Measurements from ENCODE around the gene HTRA3. TPM values are rescaled to one million over a fixed set of nuclear protein-coding genes. Genes with fewer than 3 reads are reported as not detected.

The HTRA3 gene
- total and polyA plus RNA-seq, 2 of the 4 experiments (the other 2 are of a cell fraction) = 1.3 to 9.5 TPM

DNA sequence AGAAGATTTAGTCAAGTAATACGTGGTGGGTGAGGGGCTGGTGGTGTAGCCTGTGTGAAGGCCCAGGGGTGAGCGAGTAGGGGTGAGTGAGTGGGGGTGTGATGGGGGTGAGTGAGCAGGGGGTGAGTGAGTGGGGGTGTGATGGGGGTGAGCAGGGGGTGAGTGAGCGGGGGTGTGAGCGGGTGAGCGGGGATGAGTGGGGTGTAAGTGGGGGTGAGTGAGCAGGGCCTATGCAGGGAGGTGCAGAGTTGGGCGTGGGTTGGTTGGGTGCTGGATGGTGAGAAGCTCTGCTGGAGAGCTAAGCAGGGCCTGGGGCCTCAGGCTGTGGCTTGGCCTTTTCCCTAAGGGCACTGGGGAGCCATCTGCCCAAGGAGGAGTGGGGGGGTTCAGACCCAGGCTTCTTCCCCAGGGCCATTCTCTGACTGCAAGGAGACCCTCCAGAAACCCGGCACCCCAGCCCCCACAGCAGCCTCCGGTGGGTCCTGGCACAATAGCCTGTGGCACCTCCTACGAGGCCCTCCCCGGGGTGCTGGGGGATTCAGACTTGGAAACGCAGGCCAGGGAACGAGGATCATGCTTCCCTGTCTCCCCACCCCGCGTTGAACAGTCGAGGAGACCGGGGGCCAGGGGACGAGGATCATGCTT, 40.1 kb upstream of the HTRA3 start:
- Histone ChIP-seq H3K4ac (ENCODE audit: low read depth, low read length) (no peak overlapping the region), H3K23ac (ENCODE audit: low read depth, low read length) (no peak overlapping the region), H3K4me3 (ENCODE audit: insufficient read depth, low read depth, low read length) (no peak overlapping the region), H4K8ac (ENCODE audit: low read depth in 2 of 2, low read length in 2 of 2) (no peak overlapping the region), H3K27ac (ENCODE audit: insufficient read depth, low read length) (no peak overlapping the region), H2BK120ac (ENCODE audit: low read depth, low read length) (peak overlapping the region; percentile 52; the same call in 1 of the 2 replicates), H3K9ac (ENCODE audit: low read depth, low read length) (no peak overlapping the region), H3K4me2 (ENCODE audit: low read depth, low read length) (no peak overlapping the region), H3K9me3 (ENCODE audit: control insufficient read depth, insufficient read depth, low read length) (no peaks in the 10 kb centered on the region), H3K36me3 (ENCODE audit: control insufficient read depth, insufficient read depth, low read length) (no peaks in the 10 kb centered on the region), H2AFZ (replicated peaks; ENCODE audit: low read length, poor library complexity) (no peak overlapping the region), H2BK20ac (ENCODE audit: low read depth, low read length) (no peak overlapping the region), H3K79me1 (ENCODE audit: low read depth in 1 of 2, low read length in 2 of 2) (no peaks in the 10 kb centered on the region), H2AK5ac (ENCODE audit: low read depth, low read length) (no peak overlapping the region), H3K4me1 (ENCODE audit: control insufficient read depth, insufficient read depth, low read length) (peaks cover 7% of the 10 kb centered on the region), H3K18ac (ENCODE audit: low read depth, low read length) (no peak overlapping the region), H4K5ac (ENCODE audit: low read depth, low read length) (no peak overlapping the region), H3K56ac (ENCODE audit: extremely low read depth, insufficient read depth, low read length) (no peak overlapping the region), H2BK15ac (ENCODE audit: low read depth, low read length) (no peak overlapping the region), H2BK5ac (ENCODE audit: low read depth, low read length, poor library complexity, severe bottlenecking) (no peak overlapping the region), H3K14ac (replicated peaks; ENCODE audit: low read depth, low read length) (no peak overlapping the region), H3K9me1 (ENCODE audit: insufficient read depth, low read length) (0 out of 2 replicates have a peak, but pooled peaks cover 6% of the 10 kb centered on the region), H4K91ac (ENCODE audit: insufficient read depth, low read depth, low read length) (no peak overlapping the region), H2AK9ac (replicated peaks; ENCODE audit: low read depth, low read length, poor library complexity) (no peak overlapping the region), H3K27me3 (ENCODE audit: control insufficient read depth, insufficient read depth, low read length) (peaks cover 3% of the 10 kb centered on the region; the same call in 1 of the 2 replicates), H4K20me1 (ENCODE audit: insufficient read depth, low read length) (no peaks in the 10 kb centered on the region; the same call in 1 of the 2 replicates)
- DNase-seq (no peak), ATAC-seq (ENCODE audit: low read depth) (no peak)
- POLR2A ChIA-PET (ENCODE audit: unreplicated experiment) = no interaction called here
- WGBS, 2 experiments (ENCODE audit: extremely low coverage in 2 of 2, insufficient read length in 1 of 2) = no CpG with 5 or more reads among the region's 17 CpGs
- CTCF ChIA-PET = interaction anchor here (2.8 kb wide), 1 partner anchor 53 kb away, joined by 6 read pairs; no protein-coding TSS in a partner anchor
- no peak for TF ChIP-seq RCOR1 (IDR thresholded peaks at IDR 0.05; ENCODE audit: insufficient replicate concordance, low read length)
- no peak for TF ChIP-seq RAD21 (IDR thresholded peaks at IDR 0.05; ENCODE audit: low read length)
- no peak for TF ChIP-seq RFX5 (IDR thresholded peaks at IDR 0.05; ENCODE audit: low read depth, low read length)
- no peak for TF ChIP-seq MAZ (IDR thresholded peaks at IDR 0.05; ENCODE audit: borderline replicate concordance, low read depth, low read length)
- TF ChIP-seq, protein P1, sequence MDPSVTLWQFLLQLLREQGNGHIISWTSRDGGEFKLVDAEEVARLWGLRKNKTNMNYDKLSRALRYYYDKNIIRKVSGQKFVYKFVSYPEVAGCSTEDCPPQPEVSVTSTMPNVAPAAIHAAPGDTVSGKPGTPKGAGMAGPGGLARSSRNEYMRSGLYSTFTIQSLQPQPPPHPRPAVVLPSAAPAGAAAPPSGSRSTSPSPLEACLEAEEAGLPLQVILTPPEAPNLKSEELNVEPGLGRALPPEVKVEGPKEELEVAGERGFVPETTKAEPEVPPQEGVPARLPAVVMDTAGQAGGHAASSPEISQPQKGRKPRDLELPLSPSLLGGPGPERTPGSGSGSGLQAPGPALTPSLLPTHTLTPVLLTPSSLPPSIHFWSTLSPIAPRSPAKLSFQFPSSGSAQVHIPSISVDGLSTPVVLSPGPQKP (IDR thresholded peaks at IDR 0.05; ENCODE audit: borderline replicate concordance, low read depth, low read length) = no peak
- TF ChIP-seq NFE2L2 (IDR thresholded peaks at IDR 0.05; ENCODE audit: low read depth, low read length) = no peak
- TF ChIP-seq, protein P2, sequence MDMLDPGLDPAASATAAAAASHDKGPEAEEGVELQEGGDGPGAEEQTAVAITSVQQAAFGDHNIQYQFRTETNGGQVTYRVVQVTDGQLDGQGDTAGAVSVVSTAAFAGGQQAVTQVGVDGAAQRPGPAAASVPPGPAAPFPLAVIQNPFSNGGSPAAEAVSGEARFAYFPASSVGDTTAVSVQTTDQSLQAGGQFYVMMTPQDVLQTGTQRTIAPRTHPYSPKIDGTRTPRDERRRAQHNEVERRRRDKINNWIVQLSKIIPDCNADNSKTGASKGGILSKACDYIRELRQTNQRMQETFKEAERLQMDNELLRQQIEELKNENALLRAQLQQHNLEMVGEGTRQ (IDR thresholded peaks at IDR 0.05; ENCODE audit: low read depth, low read length) = no peak
- no peak for TF ChIP-seq BHLHE40 (IDR thresholded peaks at IDR 0.05; ENCODE audit: low read depth, low read length)
- TF ChIP-seq FOS (IDR thresholded peaks at IDR 0.05; ENCODE audit: low read depth, low read length) = no peak
- TF ChIP-seq MXI1 (IDR thresholded peaks at IDR 0.05; ENCODE audit: borderline replicate concordance, low read depth, low read length) = no peak
- TF ChIP-seq, protein P3, sequence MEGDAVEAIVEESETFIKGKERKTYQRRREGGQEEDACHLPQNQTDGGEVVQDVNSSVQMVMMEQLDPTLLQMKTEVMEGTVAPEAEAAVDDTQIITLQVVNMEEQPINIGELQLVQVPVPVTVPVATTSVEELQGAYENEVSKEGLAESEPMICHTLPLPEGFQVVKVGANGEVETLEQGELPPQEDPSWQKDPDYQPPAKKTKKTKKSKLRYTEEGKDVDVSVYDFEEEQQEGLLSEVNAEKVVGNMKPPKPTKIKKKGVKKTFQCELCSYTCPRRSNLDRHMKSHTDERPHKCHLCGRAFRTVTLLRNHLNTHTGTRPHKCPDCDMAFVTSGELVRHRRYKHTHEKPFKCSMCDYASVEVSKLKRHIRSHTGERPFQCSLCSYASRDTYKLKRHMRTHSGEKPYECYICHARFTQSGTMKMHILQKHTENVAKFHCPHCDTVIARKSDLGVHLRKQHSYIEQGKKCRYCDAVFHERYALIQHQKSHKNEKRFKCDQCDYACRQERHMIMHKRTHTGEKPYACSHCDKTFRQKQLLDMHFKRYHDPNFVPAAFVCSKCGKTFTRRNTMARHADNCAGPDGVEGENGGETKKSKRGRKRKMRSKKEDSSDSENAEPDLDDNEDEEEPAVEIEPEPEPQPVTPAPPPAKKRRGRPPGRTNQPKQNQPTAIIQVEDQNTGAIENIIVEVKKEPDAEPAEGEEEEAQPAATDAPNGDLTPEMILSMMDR (conservative IDR thresholded peaks at IDR 0.05; ENCODE audit: low read depth, low read length) = no peak
- TF ChIP-seq SMC3 (IDR thresholded peaks at IDR 0.05; ENCODE audit: low read depth, low read length) = no peak
- TF ChIP-seq CEBPB (IDR thresholded peaks at IDR 0.05; ENCODE audit: low read depth, low read length) = no peak
- no peak for TF ChIP-seq POLR2A (IDR thresholded peaks at IDR 0.05; ENCODE audit: low read depth, low read length)
- TF ChIP-seq CHD1 (IDR thresholded peaks at IDR 0.05; ENCODE audit: low read depth, low read length) = no peak
- no TSS peak for BruUV-seq (replicated peaks)
- dilution Hi-C loops (cut with HindIII; ENCODE audit: low sequenced_read_pairs, unreplicated experiment) = no loop called here
- in situ Hi-C loops (cut with MboI; ENCODE audit: low sequenced_read_pairs) = no loop called here
- intact Hi-C loops (cut with micrococcal nuclease) = no loop called here

All from IMR-90 (cell line).